LNCaP clone FGC (cell line): ENCODE results near the gene CYBC1.

Experiments
- DNase-seq: peaks from one replicate; pipeline ENCODE4 v3.0.0-alpha.2; 2011; ENCODE audit warnings: low read depth
- H3K4me3 ChIP-seq: 2 replicates; pipeline ENCODE4 v1.5.1; 2011; ENCODE audit warnings: mild to moderate bottlenecking, low read depth, low read length, control low read depth
- TF ChIP-seq, protein P1 (sequence below): IDR thresholded peaks from 2 replicates; pipeline ENCODE4 v1.5.1; 2012; ENCODE audit warnings: mild to moderate bottlenecking; ENCODE audit not compliant: control insufficient read depth, insufficient read depth; ENCODE audit errors: extremely low read depth

CYBC1 gene

DNA sequence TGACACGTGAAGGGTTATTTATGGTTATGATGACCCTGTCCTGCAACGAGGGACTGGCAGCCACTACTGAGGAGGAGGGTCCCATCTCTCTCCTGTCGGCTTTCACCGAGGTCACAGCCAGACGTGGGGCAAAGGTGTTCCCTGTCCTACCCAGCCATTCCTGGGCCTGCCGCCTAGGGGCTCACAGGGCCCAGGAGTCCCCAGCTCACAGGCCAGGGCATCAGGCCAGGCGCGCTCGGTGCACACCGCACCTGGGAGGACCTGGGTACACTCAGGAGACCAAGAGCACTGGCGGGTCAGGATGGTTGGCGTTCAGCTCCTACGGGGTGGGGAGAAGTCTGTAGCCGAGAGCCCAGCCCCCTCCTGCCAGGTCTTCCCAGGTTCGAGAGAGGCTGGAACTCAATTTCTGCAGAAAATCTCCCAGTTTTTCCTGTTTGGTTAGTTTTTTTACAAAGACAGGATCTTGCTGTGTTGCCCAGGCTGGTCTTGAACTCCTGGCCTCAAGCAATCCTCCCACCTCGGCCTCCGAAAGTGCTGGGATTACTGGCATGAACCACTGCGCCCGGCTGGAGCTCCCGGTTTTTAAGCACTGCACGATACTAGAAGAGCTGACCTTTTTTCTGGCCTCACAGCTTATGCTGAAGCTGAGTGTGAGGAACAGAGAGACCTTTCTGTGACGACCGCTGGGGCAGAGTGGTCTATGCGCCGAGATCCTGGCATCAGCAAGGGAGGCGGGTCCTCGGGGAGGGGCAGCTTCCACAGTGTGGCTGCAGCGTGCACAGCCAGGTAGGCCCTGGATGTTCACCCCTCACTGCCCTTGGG lies 7.7 kb downstream of the CYBC1 start:
- no peak for DNase-seq
- H3K4me3 ChIP-seq, result no peak overlapping the region
- TF ChIP-seq, protein P1, sequence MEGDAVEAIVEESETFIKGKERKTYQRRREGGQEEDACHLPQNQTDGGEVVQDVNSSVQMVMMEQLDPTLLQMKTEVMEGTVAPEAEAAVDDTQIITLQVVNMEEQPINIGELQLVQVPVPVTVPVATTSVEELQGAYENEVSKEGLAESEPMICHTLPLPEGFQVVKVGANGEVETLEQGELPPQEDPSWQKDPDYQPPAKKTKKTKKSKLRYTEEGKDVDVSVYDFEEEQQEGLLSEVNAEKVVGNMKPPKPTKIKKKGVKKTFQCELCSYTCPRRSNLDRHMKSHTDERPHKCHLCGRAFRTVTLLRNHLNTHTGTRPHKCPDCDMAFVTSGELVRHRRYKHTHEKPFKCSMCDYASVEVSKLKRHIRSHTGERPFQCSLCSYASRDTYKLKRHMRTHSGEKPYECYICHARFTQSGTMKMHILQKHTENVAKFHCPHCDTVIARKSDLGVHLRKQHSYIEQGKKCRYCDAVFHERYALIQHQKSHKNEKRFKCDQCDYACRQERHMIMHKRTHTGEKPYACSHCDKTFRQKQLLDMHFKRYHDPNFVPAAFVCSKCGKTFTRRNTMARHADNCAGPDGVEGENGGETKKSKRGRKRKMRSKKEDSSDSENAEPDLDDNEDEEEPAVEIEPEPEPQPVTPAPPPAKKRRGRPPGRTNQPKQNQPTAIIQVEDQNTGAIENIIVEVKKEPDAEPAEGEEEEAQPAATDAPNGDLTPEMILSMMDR, result no peak

DNA sequence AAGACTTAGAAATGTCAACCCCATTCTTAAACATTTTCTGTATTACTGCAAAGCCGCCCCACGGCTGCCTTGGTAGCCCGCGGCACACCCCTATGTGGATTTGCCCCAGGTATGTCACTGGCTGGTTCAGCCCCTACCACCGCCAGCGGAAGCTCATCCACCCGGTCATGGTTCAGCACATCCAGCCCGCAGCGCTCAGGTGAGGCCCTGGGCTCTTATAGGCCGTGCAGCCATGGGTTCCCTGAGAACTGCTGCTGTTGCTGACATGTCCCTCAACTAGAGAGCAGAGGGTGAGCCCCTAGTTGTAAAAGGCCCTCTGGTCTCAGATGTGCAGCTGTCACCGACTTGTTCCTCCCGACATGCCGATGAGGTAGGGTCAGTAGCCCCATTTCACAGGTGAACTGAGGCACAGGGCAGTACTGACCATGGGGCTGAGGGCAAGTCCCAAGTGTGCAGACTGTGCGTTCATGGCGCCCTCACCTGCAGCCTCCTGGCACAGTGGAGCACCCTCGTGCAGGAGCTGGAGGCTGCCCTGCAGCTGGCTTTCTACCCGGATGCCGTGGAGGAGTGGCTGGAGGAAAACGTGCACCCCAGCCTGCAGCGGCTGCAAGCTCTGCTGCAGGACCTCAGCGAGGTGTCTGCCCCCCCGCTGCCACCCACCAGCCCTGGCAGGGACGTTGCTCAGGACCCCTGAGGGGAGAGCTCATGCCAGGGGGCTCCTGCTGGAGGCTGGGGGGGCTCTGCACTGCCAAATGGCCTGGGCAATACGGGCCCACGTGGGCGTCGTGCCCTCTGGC lies 8.7 kb downstream of the CYBC1 start:
- TF ChIP-seq, protein P1, result no peak
- no peak overlapping the region for H3K4me3 ChIP-seq
- DNase-seq, result no peak

DNA sequence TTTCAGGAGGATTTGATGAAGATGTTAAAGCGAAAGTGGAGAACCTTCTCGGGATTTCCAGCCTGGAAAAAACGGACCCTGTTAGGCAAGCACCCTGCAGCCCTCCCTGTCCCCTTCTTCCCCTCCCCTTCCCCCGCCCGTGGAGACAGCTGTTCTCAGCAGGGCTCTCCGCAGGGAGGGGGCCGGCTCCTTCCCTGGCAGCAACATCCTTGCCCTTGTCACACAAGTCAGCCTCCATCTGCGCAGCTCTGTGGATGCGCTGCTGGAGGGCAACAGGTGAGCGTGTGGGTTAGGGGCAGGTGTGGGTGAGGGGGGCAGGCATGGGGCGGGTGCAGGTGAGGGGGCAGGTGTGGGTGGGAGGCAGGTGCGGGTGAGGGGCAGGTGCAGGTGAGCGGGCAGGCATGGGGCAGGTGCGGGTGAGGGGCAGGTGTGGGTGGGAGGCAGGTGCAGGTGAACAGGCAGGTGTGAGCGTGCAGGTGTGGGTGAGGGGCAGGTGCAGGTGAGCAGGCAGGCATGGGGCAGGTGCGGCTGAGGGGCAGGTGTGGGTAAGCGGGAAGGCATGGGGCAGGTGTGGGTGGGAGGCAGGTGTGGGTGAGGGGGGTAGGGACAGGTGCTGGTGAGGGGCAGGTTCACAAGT lies 9.4 kb downstream of the CYBC1 start:
- DNase-seq, result no peak
- TF ChIP-seq, protein P1, result no peak
- no peak overlapping the region for H3K4me3 ChIP-seq

DNA sequence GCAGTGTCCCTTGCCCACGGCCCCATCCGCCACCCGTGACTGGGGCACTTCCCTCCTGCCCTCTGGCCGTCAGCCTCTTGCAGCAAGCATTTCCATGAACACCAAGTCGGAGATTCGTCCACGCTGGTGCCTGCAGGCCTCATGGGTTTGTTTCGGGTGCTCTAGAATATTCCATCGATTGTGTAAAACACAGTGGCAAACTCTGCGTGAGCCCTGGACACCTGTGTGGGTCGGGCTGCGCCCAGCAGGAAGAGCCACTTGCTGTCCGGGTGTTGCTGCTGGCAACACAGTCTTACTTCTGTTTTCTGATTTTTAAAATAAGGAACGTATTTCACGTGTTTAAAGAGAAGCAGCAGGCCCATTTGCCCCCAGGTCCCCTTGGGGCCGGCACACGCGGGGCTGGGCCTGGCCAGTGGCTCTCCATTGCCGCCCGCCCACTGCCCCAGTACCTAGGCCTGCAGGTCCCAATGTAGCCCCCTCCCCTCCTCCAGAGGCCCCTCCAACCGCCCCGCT lies 10.0 kb downstream of the CYBC1 start:
- TF ChIP-seq, protein P1, result no peak
- no peak for DNase-seq
- no peak overlapping the region for H3K4me3 ChIP-seq

DNA sequence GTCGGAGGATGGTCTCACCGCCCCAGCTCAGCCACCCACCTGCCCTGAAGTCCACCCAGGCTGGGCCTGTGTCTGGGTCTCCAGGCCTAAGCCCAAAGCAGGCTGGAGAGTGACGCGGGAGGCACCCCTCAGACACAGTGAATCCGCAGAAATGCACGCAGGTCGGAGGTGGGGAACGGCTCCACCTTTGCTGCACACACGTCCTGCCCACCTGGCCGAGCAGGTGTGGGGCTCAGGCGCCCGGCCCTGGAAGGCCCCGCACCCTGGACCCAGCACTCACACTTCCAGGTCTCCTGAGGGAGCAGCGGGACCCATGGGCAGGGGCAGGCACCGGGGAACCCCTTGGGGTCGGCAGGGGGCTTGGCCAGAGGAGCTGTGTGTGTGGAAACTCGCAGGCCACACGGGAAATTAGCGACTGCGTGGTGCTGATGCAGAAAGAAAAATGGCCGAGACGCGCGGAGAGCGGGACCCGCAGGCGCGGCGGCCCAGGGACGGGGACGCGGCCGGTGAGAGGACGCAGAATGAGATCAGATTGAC lies 10.7 kb downstream of the CYBC1 start:
- H3K4me3 ChIP-seq, result no peak overlapping the region
- no peak for DNase-seq
- TF ChIP-seq, protein P1, result no peak

DNA sequence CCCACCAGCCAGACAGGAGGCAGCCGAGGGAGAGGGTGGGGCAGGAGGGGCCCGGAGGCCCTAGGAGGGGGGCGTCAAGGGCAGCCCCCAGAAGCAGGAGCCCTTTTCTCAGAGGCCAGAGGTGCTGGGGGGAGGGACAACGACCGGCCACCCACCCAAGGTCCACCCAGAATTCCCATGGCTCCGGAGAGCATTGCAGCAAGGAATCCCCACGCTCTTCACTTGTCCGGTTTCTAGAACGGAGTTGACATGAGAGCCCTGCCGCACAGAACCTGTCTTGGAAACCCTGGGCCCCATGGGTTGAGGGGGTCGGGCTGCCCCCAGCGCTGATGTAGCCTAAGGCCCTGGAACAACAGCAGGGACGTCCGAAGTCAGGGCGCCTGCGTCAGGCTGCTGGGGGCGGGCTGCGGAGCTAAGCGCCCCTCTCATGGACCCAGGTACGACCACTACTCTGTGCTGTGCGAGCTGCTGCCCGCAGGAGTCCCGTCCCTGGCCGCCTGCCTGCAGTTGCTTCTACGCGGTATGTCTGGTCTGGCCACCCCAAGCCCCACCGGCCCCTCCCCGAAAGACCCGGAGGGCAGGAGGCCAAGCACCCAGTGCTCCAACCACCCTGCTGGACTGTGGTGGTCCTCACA lies 11.2 kb downstream of the CYBC1 start:
- TF ChIP-seq, protein P1, result no peak
- H3K4me3 ChIP-seq, result no peak overlapping the region
- DNase-seq, result no peak
